ENCODE measurements around the gene OR56B1.
A peak's percentile ranks its signal among the peaks of the same experiment; 100 is the strongest.
"Not testable (repeated sequence)": the region's sequence is repeated elsewhere in the genome, so short reads cannot be mapped to it uniquely, and the experiment has no call there.

The OR56B1 gene, protein sequence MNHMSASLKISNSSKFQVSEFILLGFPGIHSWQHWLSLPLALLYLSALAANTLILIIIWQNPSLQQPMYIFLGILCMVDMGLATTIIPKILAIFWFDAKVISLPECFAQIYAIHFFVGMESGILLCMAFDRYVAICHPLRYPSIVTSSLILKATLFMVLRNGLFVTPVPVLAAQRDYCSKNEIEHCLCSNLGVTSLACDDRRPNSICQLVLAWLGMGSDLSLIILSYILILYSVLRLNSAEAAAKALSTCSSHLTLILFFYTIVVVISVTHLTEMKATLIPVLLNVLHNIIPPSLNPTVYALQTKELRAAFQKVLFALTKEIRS

DNA sequence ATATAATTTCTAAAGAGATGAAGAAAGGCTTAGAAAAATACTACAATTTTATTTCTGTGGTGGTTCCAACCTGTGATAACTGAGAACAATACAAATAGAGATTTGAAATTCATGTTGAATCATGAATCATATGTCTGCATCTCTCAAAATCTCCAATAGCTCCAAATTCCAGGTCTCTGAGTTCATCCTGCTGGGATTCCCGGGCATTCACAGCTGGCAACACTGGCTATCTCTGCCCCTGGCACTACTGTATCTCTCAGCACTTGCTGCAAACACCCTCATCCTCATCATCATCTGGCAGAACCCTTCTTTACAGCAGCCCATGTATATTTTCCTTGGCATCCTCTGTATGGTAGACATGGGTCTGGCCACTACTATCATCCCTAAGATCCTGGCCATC is at the start of gene OR56B1:
Gene OR56B1 (plus strand): TSS at position 53 of the 400 bp plus-strand sequence. CDS start 69 bp downstream, at position 122.
- H3K4me3 ChIP-seq (ENCODE audit: low read depth in 1 of 2, low read length in 2 of 2), result no peak within 1 kb of the TSS
- no peaks in the 10 kb centered on the region for H3K4me1 ChIP-seq (ENCODE audit: control insufficient read depth in 1 of 2, insufficient read depth in 2 of 2, low read length in 2 of 2)
- H3K27ac ChIP-seq (ENCODE audit: low read depth, low read length), result no peak within 1 kb of the TSS
- H3K9ac ChIP-seq (ENCODE audit: low read depth in 1 of 2, low read length in 2 of 2), result no peak within 1 kb of the TSS
- H3K36me3 ChIP-seq (ENCODE audit: control insufficient read depth in 1 of 2, insufficient read depth in 2 of 2, low read length in 2 of 2), result no peaks in the 10 kb centered on the region
- H3K27me3 ChIP-seq (ENCODE audit: control insufficient read depth in 1 of 2, insufficient read depth in 2 of 2, low read length in 2 of 2), result no peaks in the 10 kb centered on the region
- H3K9me3 ChIP-seq (ENCODE audit: control insufficient read depth in 1 of 2, low read length in 2 of 2), result no peaks in the 10 kb centered on the region

DNA sequence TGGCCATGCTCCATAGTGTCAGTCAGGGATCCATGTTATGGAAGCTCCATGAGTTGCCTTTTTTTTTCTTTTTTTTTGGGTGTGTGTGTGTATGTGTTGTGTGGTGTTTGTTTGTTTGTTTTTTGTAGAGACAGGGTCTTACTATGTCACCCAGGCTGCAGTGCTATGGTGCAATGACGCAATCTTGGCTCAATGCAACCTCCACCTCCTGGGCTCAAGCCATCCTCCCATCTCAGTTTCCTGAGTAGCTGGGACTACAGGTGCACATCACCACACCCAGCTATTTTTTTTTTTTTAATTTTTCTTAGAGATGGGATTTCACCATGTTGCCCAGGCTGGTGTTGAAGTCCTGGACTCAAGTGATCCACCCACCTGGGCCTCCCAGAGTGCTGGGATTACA is 47.8 kb upstream of the OR56B1 start:
- Histone ChIP-seq H3K27ac (ENCODE audit: low read depth, low read length) (no peak overlapping the region), H3K4me3 (ENCODE audit: low read depth in 1 of 2, low read length in 2 of 2) (no peak overlapping the region), H3K4me1 (ENCODE audit: control insufficient read depth in 1 of 2, insufficient read depth in 2 of 2, low read length in 2 of 2) (peaks cover 13 to 26% of the 10 kb centered on the region in 2 donors), H3K9me3 (ENCODE audit: control insufficient read depth in 1 of 2, low read length in 2 of 2) (no peaks in the 10 kb centered on the region), H3K36me3 (ENCODE audit: control insufficient read depth in 1 of 2, insufficient read depth in 2 of 2, low read length in 2 of 2) (no peaks in the 10 kb centered on the region), H3K27me3 (ENCODE audit: control insufficient read depth in 1 of 2, insufficient read depth in 2 of 2, low read length in 2 of 2) (no peaks in the 10 kb centered on the region), H3K9ac (ENCODE audit: low read depth in 1 of 2, low read length in 2 of 2) (no peak overlapping the region)

DNA sequence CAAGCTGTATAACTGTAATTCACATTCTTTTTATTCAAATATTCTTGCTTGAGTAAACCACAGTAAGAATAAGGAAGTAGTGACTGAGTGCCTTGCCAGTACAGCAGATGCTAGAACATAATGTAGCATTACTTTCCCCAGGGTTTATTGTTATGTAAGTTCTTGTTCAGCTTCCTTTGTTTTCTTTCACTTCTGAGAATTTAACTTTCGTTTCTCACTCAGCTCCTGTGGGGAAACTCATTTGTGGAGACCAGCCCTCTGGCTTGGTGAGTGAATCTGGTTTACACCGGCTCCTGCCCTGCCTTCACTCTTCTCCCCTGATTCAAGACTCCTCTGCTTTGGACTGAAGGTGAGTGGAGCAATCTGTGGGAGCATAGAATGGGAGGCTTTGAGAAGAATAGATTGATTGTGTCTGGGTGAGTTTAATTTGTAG is 46.7 kb upstream of the OR56B1 start, which contains the start of gene TRIM22:
Gene TRIM22 (plus strand): TSS at position 240 of the 433 bp plus-strand sequence. CDS start 6,443 bp downstream, outside the sequence.
- H3K27ac ChIP-seq (ENCODE audit: low read depth, low read length), result peak within 1 kb of the TSS; percentile 89
- no peaks in the 10 kb centered on the region for H3K36me3 ChIP-seq (ENCODE audit: control insufficient read depth in 1 of 2, insufficient read depth in 2 of 2, low read length in 2 of 2)
- H3K9ac ChIP-seq (ENCODE audit: low read depth in 1 of 2, low read length in 2 of 2), result peak within 1 kb of the TSS; percentile 53 to 90
- H3K27me3 ChIP-seq (ENCODE audit: control insufficient read depth in 1 of 2, insufficient read depth in 2 of 2, low read length in 2 of 2), result no peaks in the 10 kb centered on the region
- H3K9me3 ChIP-seq (ENCODE audit: control insufficient read depth in 1 of 2, low read length in 2 of 2), result no peaks in the 10 kb centered on the region
- H3K4me1 ChIP-seq (ENCODE audit: control insufficient read depth in 1 of 2, insufficient read depth in 2 of 2, low read length in 2 of 2), result peaks cover 16 to 22% of the 10 kb centered on the region in 2 donors
- H3K4me3 ChIP-seq (ENCODE audit: low read depth in 1 of 2, low read length in 2 of 2), result peak within 1 kb of the TSS; percentile 75 to 87

DNA sequence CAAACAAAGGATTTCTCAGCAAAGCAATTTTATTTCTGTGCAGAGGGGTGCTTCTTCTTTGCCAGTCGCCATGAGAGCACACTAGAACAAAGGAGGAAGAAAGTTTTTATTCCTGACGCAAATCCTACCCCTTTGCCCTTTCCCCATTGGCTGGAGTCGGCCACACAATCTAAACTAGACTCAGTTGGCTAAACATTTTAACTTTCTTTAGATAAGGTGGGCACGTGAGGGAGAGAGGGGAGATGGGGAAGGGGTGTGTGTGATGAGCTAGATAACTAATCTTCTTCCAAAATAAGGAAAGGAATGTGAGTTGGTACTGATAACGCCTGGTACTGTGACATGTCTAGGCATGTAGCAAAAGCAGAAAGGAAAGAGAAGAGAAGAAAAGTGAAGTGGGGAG is 46.0 kb upstream of the OR56B1 start:
- Histone ChIP-seq H3K4me1 (ENCODE audit: control insufficient read depth in 1 of 2, insufficient read depth in 2 of 2, low read length in 2 of 2) (peaks cover 16 to 22% of the 10 kb centered on the region in 2 donors), H3K36me3 (ENCODE audit: control insufficient read depth in 1 of 2, insufficient read depth in 2 of 2, low read length in 2 of 2) (no peaks in the 10 kb centered on the region), H3K9ac (ENCODE audit: low read depth in 1 of 2, low read length in 2 of 2) (peak overlapping the region; percentile 53 to 90), H3K27me3 (ENCODE audit: control insufficient read depth in 1 of 2, insufficient read depth in 2 of 2, low read length in 2 of 2) (no peaks in the 10 kb centered on the region), H3K9me3 (ENCODE audit: control insufficient read depth in 1 of 2, low read length in 2 of 2) (no peaks in the 10 kb centered on the region), H3K27ac (ENCODE audit: low read depth, low read length) (peak overlapping the region; percentile 89), H3K4me3 (ENCODE audit: low read depth in 1 of 2, low read length in 2 of 2) (peak overlapping the region; percentile 75 to 87)

DNA sequence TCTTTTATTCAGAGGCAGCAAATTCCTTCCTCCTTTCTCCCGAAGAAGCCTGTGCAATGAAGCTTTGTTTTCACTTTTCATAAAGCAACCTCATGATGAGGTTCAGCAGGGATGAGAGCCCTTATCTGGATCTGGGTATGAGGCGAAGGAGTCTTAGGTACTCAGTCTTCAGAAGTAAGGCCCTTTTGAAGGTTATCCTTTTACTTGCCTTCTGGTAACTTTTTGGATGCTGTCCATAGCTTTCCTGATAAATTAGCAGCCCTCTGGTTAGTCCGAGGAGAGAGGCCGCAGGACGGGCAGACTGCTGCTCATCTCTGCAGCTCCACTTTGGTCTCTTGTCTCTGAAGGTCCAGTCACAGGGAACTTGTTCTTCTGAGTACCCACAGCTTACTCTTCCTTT is 45.5 kb upstream of the OR56B1 start:
- Histone ChIP-seq H3K27me3 (ENCODE audit: control insufficient read depth in 1 of 2, insufficient read depth in 2 of 2, low read length in 2 of 2) (no peaks in the 10 kb centered on the region), H3K36me3 (ENCODE audit: control insufficient read depth in 1 of 2, insufficient read depth in 2 of 2, low read length in 2 of 2) (no peaks in the 10 kb centered on the region), H3K9ac (ENCODE audit: low read depth in 1 of 2, low read length in 2 of 2) (peak overlapping the region; percentile 53 to 90), H3K9me3 (ENCODE audit: control insufficient read depth in 1 of 2, low read length in 2 of 2) (no peaks in the 10 kb centered on the region), H3K4me1 (ENCODE audit: control insufficient read depth in 1 of 2, insufficient read depth in 2 of 2, low read length in 2 of 2) (peaks cover 16 to 22% of the 10 kb centered on the region in 2 donors), H3K4me3 (ENCODE audit: low read depth in 1 of 2, low read length in 2 of 2) (peak overlapping the region; percentile 75 to 87), H3K27ac (ENCODE audit: low read depth, low read length) (peak overlapping the region; percentile 89)

DNA sequence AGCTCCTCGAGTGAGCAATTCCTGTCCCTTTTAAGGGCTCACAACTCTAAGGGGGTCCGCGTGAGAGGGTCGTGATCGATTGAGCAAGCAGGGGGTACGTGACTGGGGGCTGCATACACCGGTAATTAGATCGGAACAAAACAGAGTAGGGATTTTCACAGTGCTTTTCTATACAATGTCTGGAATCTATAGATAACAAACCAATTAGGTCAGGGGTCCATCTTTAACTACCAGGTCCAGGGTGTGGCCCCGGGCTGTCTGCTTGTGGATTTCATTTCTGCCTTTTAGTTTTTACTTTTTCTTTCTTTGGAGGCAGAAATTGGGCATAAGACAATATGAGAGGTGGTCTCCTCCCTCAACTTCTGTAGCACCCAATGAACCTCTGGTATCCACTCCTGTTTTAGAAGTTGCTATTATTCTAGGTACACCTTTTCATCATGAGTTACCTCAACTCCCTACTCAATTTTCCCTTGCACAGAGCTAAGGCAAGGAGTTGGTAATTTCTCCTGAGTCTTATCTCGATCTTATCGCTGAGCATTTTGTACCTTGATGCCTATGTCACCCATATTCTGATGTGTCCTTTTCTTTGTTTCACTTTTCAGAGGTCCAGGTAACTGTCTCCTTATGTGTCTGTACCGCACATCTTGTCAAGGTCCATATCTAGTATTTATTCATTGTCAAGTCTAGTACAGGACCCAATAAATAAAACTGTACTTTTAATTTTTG is 44.8 kb upstream of the OR56B1 start:
- Histone ChIP-seq H3K9ac (ENCODE audit: low read depth in 1 of 2, low read length in 2 of 2) (peak overlapping the region; percentile 53 to 90), H3K4me1 (ENCODE audit: control insufficient read depth in 1 of 2, insufficient read depth in 2 of 2, low read length in 2 of 2) (peaks cover 16 to 22% of the 10 kb centered on the region in 2 donors), H3K4me3 (ENCODE audit: low read depth in 1 of 2, low read length in 2 of 2) (peak overlapping the region; percentile 75 to 87), H3K27ac (ENCODE audit: low read depth, low read length) (peak overlapping the region; percentile 89)
- H3K9me3 ChIP-seq (ENCODE audit: control insufficient read depth in 1 of 2, low read length in 2 of 2); H3K36me3 ChIP-seq (ENCODE audit: control insufficient read depth in 1 of 2, insufficient read depth in 2 of 2, low read length in 2 of 2); H3K27me3 ChIP-seq (ENCODE audit: control insufficient read depth in 1 of 2, insufficient read depth in 2 of 2, low read length in 2 of 2): not testable (repeated sequence)

DNA sequence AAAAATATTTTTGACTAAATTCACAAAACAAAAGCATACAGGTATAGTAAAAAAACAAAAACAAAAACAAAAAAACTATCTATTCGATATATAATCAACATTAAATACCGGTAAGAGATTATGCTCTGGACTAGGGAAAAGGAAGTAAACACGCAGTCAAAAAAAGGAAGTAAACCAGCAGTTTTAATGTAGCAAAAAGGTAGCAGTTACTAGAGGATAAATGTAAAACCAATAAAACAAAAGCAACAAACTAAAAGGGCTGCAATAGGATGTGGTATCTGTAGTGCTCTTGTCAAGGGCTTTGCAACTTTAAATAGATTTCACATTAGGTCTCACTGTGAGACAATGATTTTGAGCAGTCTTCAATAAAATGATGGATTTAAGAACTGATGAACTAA is 44.3 kb upstream of the OR56B1 start:
- H3K36me3 ChIP-seq (ENCODE audit: control insufficient read depth in 1 of 2, insufficient read depth in 2 of 2, low read length in 2 of 2), result peaks cover 5 to 10% of the 10 kb centered on the region in 2 donors
- H3K4me1 ChIP-seq (ENCODE audit: control insufficient read depth in 1 of 2, insufficient read depth in 2 of 2, low read length in 2 of 2), result peaks cover 16 to 22% of the 10 kb centered on the region in 2 donors
- no peak overlapping the region for H3K27ac ChIP-seq (ENCODE audit: low read depth, low read length)
- H3K9ac ChIP-seq (ENCODE audit: low read depth in 1 of 2, low read length in 2 of 2), result no peak overlapping the region
- no peaks in the 10 kb centered on the region for H3K9me3 ChIP-seq (ENCODE audit: control insufficient read depth in 1 of 2, low read length in 2 of 2)
- peak overlapping the region in 1 of 2 donors; percentile 3 for H3K4me3 ChIP-seq (ENCODE audit: low read depth in 1 of 2, low read length in 2 of 2)
- no peaks in the 10 kb centered on the region for H3K27me3 ChIP-seq (ENCODE audit: control insufficient read depth in 1 of 2, insufficient read depth in 2 of 2, low read length in 2 of 2)

DNA sequence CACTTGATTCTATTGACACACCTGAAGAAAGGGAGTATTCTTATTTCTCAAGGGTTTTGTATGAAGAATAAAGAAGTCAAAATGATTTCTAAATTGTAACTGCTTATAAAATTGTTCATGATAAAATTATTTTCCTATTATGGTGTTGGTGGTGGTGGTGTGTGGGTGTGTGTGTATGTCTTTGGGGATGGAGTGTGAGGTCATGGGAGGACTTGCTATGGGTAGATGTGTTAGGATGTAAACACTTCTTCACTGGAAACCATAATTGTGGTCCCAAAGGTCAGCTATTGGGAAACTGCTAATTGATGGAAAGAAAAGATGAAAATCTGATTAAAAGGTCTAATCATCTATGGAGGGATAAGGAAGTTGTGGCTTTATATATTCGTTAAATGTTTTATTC is 41.6 kb upstream of the OR56B1 start:
- H3K36me3 ChIP-seq (ENCODE audit: control insufficient read depth in 1 of 2, insufficient read depth in 2 of 2, low read length in 2 of 2), result peaks cover 5 to 17% of the 10 kb centered on the region in 2 donors
- no peak overlapping the region for H3K9ac ChIP-seq (ENCODE audit: low read depth in 1 of 2, low read length in 2 of 2)
- H3K4me3 ChIP-seq (ENCODE audit: low read depth in 1 of 2, low read length in 2 of 2), result no peak overlapping the region
- H3K9me3 ChIP-seq (ENCODE audit: control insufficient read depth in 1 of 2, low read length in 2 of 2), result no peaks in the 10 kb centered on the region
- no peaks in the 10 kb centered on the region for H3K27me3 ChIP-seq (ENCODE audit: control insufficient read depth in 1 of 2, insufficient read depth in 2 of 2, low read length in 2 of 2)
- H3K4me1 ChIP-seq (ENCODE audit: control insufficient read depth in 1 of 2, insufficient read depth in 2 of 2, low read length in 2 of 2), result peaks cover 6 to 16% of the 10 kb centered on the region in 2 donors
- no peak overlapping the region for H3K27ac ChIP-seq (ENCODE audit: low read depth, low read length)

DNA sequence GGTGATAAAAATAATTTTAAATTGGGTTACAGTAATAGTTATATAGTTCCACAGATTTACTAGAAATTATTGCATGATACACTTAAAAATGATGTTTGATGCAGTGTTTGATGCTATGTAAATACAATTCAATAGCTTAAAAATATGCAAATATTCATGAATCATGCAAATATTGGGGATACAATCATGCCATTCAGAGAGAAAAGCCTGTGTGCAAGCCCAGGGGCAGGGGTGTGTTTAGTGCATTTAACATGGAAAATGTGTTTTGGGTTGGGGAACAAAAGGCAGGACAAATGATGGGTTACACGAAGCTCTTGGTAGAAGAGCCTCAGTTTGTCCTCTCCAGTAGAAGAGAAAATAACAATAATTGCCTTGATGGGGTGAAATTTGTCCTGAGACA is 40.7 kb upstream of the OR56B1 start:
- Histone ChIP-seq H3K36me3 (ENCODE audit: control insufficient read depth in 1 of 2, insufficient read depth in 2 of 2, low read length in 2 of 2) (peaks cover 5 to 17% of the 10 kb centered on the region in 2 donors), H3K9me3 (ENCODE audit: control insufficient read depth in 1 of 2, low read length in 2 of 2) (no peaks in the 10 kb centered on the region), H3K27me3 (ENCODE audit: control insufficient read depth in 1 of 2, insufficient read depth in 2 of 2, low read length in 2 of 2) (no peaks in the 10 kb centered on the region), H3K9ac (ENCODE audit: low read depth in 1 of 2, low read length in 2 of 2) (no peak overlapping the region), H3K4me3 (ENCODE audit: low read depth in 1 of 2, low read length in 2 of 2) (no peak overlapping the region), H3K27ac (ENCODE audit: low read depth, low read length) (no peak overlapping the region), H3K4me1 (ENCODE audit: control insufficient read depth in 1 of 2, insufficient read depth in 2 of 2, low read length in 2 of 2) (peaks cover 4 to 10% of the 10 kb centered on the region in 2 donors)

DNA sequence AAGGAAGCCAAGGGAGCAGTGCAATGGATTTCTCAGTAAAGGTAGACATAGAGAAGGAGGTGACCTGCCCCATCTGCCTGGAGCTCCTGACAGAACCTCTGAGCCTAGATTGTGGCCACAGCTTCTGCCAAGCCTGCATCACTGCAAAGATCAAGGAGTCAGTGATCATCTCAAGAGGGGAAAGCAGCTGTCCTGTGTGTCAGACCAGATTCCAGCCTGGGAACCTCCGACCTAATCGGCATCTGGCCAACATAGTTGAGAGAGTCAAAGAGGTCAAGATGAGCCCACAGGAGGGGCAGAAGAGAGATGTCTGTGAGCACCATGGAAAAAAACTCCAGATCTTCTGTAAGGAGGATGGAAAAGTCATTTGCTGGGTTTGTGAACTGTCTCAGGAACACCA is 40.0 kb upstream of the OR56B1 start:
- H3K36me3 ChIP-seq (ENCODE audit: control insufficient read depth in 1 of 2, insufficient read depth in 2 of 2, low read length in 2 of 2), result peaks cover 5 to 17% of the 10 kb centered on the region in 2 donors
- H3K9ac ChIP-seq (ENCODE audit: low read depth in 1 of 2, low read length in 2 of 2), result no peak overlapping the region
- peaks cover 4% of the 10 kb centered on the region in 2 donors for H3K4me1 ChIP-seq (ENCODE audit: control insufficient read depth in 1 of 2, insufficient read depth in 2 of 2, low read length in 2 of 2)
- no peaks in the 10 kb centered on the region for H3K9me3 ChIP-seq (ENCODE audit: control insufficient read depth in 1 of 2, low read length in 2 of 2)
- no peak overlapping the region for H3K27ac ChIP-seq (ENCODE audit: low read depth, low read length)
- no peak overlapping the region for H3K4me3 ChIP-seq (ENCODE audit: low read depth in 1 of 2, low read length in 2 of 2)
- H3K27me3 ChIP-seq (ENCODE audit: control insufficient read depth in 1 of 2, insufficient read depth in 2 of 2, low read length in 2 of 2), result no peaks in the 10 kb centered on the region

Data from duodenal mucosa (tissue), 2 donors.